GM21515 (cell line): ENCODE data around the gene DHRSX.
"Not testable (repeated sequence)": the region's sequence is repeated elsewhere in the genome, so short reads cannot be mapped to it uniquely, and the experiment has no call there.

Source experiments
- ATAC-seq: cut with Tn5 transposase; IDR thresholded peaks from one replicate; pipeline ENCODE4 v1.9.1; 2021; ENCODE audit not compliant: unreplicated experiment

Gene DHRSX

GRCh38 chrX:2360731-2361130, 140.0 kb downstream of the DHRSX start:
- no peak for ATAC-seq

- not testable (repeated sequence) for ATAC-seq
These were observed 141.3 kb downstream of the DHRSX start for GRCh38 chrX:2359522-2359921.

- no peak for ATAC-seq
These were observed 148.5 kb downstream of the DHRSX start for GRCh38 chrX:2351999-2352995.

- ATAC-seq = no peak
These were observed 149.5 kb downstream of the DHRSX start for GRCh38 chrX:2351321-2351720.

- not testable (repeated sequence) for ATAC-seq
These were observed 150.1 kb downstream of the DHRSX start for GRCh38 chrX:2350703-2351102.

GRCh38 chrX:2350036-2350435, 150.7 kb downstream of the DHRSX start:
- ATAC-seq = not testable (repeated sequence)

- ATAC-seq = no peak
These were observed 152.6 kb downstream of the DHRSX start for GRCh38 chrX:2348211-2348610.

- no peak for ATAC-seq
These were observed 154.6 kb downstream of the DHRSX start for GRCh38 chrX:2346158-2346557.

- no peak for ATAC-seq
These were observed 155.2 kb downstream of the DHRSX start for GRCh38 chrX:2345562-2345961.

- ATAC-seq = no peak
These were observed 157.4 kb downstream of the DHRSX start for GRCh38 chrX:2343413-2343812.

- no peak for ATAC-seq
These were observed 157.9 kb downstream of the DHRSX start for GRCh38 chrX:2342874-2343273.

- no peak for ATAC-seq
These were observed 158.5 kb downstream of the DHRSX start for GRCh38 chrX:2342281-2342688.

- no peak for ATAC-seq
These were observed 159.8 kb downstream of the DHRSX start for GRCh38 chrX:2340991-2341390.

- ATAC-seq = no peak
These were observed 164.6 kb downstream of the DHRSX start for GRCh38 chrX:2336181-2336580.

- no peak for ATAC-seq
These were observed 166.5 kb downstream of the DHRSX start for GRCh38 chrX:2334237-2334636.

- no peak for ATAC-seq
These were observed 168.5 kb downstream of the DHRSX start for GRCh38 chrX:2332252-2332651.

- ATAC-seq = no peak
These were observed 169.9 kb downstream of the DHRSX start for GRCh38 chrX:2330910-2331309.

GRCh38 chrX:2330487-2330886, 170.3 kb downstream of the DHRSX start:
- ATAC-seq = no peak

- ATAC-seq = no peak
These were observed 173.4 kb downstream of the DHRSX start for GRCh38 chrX:2327423-2327822.

GRCh38 chrX:2325076-2325784, 175.5 kb downstream of the DHRSX start:
- ATAC-seq = no peak

- no peak for ATAC-seq
These were observed 176.6 kb downstream of the DHRSX start for GRCh38 chrX:2324151-2324550.

GRCh38 chrX:2321411-2321810, 179.4 kb downstream of the DHRSX start:
- no peak for ATAC-seq
